Measurements from ENCODE around the gene VGF.

Gene VGF

GRCh38 chr7:101165958-101166647 lies 734 bp upstream of the VGF start:
- no peak for DNase-seq (ENCODE audit: low spot score)

- DNase-seq (ENCODE audit: low spot score): no peak
Observed at GRCh38 chr7:101164071-101164840, 1.1 kb downstream of the VGF start.

- DNase-seq (ENCODE audit: low spot score): no peak
Observed at GRCh38 chr7:101163279-101164070, 1.9 kb downstream of the VGF start.

GRCh38 chr7:101162551-101163278 lies 2.7 kb downstream of the VGF start:
- DNase-seq (ENCODE audit: low spot score): no peak

- no peak for DNase-seq (ENCODE audit: low spot score)
Observed at GRCh38 chr7:101161692-101162471, 3.5 kb downstream of the VGF start.

GRCh38 chr7:101160910-101161309 lies 4.5 kb downstream of the VGF start:
- DNase-seq (ENCODE audit: low spot score): no peak

- DNase-seq (ENCODE audit: low spot score): no peak
Observed at GRCh38 chr7:101159696-101160674, 5.4 kb downstream of the VGF start.

GRCh38 chr7:101156866-101157589 lies 8.3 kb downstream of the VGF start:
- no peak for DNase-seq (ENCODE audit: low spot score)

GRCh38 chr7:101156277-101156676 lies 9.1 kb downstream of the VGF start:
- no peak for DNase-seq (ENCODE audit: low spot score)

GRCh38 chr7:101155303-101155702 lies 10.1 kb downstream of the VGF start:
- no peak for DNase-seq (ENCODE audit: low spot score)

GRCh38 chr7:101154693-101155102 lies 10.7 kb downstream of the VGF start:
- DNase-seq (ENCODE audit: low spot score): no peak

GRCh38 chr7:101153969-101154692 lies 11.2 kb downstream of the VGF start, which contains the start of gene AP1S1:
TSS of gene AP1S1 (plus strand) at chr7:101154476. CDS start at chr7:101154515, 39 bp downstream.
- peak; percentile 92 for DNase-seq (ENCODE audit: low spot score)

- no peak for DNase-seq (ENCODE audit: low spot score)
Observed at GRCh38 chr7:101151908-101152651, 13.3 kb downstream of the VGF start.

- DNase-seq (ENCODE audit: low spot score): no peak
Observed at GRCh38 chr7:101140746-101141382, 24.5 kb downstream of the VGF start.

- DNase-seq (ENCODE audit: low spot score): no peak
Observed at GRCh38 chr7:101140339-101140699, 25.1 kb downstream of the VGF start.

- peak; percentile 92 for DNase-seq (ENCODE audit: low spot score)
Observed at GRCh38 chr7:101138213-101138870, 27.0 kb downstream of the VGF start.

Measured in kidney capillary endothelial cell (primary cell).